Stimulated activated CD8-positive, alpha-beta memory T cell treated with anti-CD3 and anti-CD28 coated beads, Interleukin-12 subunit alpha, Interleukin-12 subunit beta, amount 100 ng/mL, for 24 hours (primary cell): ENCODE data around the gene PFDN2.
"Not testable (repeated sequence)": the region's sequence is repeated elsewhere in the genome, so short reads cannot be mapped to it uniquely, and the experiment has no call there.

Experiments used
- DNase-seq: peaks from one replicate; pipeline ENCODE4 v3.0.0-alpha.2; 2020; ENCODE audit errors: extremely low read depth

PFDN2 gene

DNA sequence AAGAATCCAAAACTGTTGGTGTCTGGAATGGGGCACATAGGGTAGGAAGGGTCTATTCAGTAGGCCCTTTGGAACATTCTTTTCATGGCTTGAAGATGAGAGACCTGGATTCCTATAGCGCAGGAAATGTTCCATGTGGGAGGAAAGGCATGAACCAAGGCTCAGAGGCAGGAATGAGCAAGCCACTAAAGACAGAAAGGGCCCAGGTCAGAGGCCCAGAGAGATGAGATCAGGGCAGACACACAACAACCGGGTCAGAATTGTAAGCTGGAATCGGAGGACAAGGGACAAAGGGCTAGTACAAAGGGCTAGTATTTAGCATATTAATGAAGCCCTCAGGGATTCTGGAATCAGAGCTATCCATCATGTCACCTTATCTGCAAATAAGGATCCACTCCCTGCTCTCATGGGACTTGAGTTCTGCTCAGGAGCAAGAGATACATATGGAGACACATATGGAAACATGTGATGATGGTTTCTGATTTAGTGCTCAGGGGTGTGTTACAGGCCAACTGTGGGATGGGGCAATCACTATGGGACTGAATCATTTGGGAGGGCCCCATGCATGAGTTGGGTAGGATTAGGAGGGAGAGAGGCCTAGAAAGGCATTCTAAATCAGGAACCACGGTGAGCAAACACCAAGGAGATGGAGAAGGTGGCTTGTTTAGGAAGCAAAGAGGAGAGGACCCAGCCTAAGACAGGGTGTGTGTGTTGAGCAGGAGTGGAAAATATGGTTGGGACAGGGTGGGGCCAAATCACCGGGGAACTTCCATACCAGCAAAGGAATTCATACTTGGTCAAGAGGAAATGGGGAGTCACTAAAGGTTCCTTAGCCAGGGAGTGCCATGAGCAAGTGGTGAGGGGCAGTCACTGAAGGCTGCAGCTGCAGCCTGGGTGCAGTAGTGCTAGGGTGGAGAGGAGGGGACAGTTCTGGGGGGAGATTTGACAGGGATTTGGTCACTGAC is 37.1 kb downstream of the PFDN2 start:
- DNase-seq = no peak

DNA sequence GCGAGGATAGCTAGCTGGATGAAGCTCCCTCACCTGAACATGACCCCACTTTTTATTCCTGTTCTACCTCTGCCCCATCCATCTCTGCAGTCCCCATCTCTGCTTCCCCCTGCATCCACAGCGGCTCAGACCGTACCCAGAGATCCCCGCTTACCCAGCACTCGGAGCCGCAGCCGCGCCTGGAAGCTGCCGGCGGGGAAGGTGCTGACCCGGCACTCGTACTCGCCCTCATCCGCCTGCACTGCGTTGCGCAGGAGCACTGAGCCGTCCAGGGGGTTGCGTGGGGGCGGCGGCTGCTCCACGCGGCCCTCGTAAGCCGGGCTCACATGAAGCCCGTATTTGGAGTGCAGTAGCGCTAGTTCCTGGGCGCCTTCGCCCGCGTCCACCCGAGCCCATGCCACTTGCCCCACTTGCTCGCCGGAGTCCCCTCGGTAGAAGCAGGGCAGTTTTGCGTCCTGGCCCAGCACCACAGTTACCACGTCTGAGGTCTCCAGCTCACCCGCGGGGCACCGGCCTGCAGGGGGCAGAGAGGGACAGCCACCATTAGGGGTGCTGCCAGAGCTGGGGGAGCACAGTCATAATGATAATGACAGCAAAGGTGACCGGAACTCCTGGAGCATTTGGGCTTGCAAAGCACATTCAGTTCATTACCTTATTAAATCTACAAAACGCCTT is 38.3 kb downstream of the PFDN2 start:
- no peak for DNase-seq

DNA sequence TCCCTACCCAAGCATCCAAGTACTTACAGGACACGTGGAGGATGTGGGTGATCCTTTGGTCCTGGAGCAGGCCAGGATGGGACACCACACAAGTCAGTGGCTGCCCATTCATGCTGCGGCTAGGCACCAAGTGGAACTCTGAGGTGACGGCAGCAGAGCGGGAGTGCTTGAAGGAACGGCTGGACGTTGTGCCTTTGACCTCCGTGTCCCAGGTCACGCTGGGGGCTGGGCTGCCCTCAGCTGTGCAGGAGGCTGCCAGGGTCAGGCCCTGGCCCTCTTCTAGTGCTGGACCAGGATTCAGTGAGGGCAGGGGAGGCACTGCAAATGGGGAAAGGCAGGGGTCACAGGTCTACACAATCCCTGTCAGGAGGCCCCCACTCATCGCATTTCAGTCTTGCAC is 40.4 kb downstream of the PFDN2 start:
- DNase-seq = no peak

DNA sequence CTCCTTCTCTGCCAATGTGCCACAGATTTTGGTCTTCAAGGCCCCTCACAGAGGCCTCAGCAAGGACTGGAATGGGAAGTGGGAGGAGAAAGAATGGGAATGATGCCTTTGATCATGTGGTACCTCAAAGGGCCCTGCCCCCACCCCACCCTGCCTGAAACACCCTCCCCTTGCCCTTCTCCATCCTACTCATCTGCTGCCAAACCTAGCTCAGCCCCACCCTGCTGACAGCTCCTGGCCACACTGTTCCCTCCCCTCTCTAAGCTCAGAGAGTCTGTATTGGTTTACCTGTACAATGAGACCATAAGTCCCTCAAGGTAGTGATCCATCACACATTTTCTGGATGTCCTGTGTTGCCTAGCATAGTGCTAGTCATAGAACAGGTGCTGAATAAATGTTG is 41.4 kb downstream of the PFDN2 start:
- DNase-seq = no peak

DNA sequence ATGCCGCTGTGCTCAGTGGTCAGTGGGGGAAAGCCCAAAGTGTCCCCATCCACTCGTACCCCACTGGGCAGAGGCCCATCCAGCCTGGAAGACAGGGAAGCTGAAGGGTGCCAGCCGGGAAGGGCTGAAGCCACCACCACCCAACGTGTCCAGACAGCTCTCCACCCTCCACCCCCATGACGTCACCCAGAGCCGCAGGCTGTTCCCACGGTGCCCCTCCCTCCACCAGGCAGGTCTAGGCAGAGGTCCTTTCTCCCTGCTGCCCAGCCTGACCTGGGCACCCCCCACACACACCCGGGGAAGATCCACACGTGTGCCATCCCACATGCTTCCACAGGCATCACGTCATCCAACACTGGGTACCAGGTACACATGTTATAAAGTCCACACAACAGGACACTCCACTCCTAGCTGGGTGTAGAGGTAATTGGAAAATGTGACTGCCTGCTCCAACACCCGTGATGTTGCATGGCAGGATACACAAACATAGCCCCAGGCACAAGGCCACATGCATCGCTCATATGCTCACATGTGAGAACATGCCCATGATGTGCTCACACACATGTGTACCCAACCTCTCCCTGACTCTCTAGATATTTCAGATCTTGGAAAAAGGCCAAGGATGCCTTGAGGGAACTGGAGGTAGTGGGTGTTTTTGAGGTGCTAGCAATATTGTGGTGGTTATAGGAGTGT is 43.0 kb downstream of the PFDN2 start:
- DNase-seq = no peak

DNA sequence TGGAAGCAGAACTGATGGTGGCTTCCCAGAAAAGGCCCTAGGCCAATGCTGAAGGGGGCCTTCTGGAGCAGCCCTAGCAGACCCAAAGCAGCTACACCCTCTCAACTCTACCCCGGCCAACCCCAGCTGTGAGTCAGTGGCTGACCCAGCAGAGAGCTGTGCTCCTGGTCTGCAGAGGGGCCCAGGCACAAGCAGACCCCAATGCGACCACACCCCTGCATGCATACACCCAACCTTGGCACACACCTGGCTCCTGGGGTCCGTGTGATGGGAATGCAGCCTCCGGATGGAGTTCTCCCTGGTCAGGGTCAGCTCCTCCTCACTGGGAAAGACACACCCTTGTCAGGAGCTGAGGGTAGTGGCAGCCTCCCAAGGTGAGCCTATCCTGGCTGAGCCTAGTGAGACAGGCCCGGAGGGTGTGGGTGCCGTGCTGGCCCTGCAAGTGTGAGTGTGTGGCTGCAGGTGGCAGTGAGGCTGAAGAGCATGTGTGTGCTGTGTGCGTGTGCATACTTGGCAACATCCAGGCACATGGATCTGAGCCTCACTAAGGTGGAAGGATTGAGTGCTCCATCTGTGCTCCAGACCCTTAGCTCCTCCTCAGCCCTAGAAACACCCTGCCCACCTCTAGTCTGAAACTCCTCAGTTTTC is 44.2 kb downstream of the PFDN2 start:
- DNase-seq = no peak

DNA sequence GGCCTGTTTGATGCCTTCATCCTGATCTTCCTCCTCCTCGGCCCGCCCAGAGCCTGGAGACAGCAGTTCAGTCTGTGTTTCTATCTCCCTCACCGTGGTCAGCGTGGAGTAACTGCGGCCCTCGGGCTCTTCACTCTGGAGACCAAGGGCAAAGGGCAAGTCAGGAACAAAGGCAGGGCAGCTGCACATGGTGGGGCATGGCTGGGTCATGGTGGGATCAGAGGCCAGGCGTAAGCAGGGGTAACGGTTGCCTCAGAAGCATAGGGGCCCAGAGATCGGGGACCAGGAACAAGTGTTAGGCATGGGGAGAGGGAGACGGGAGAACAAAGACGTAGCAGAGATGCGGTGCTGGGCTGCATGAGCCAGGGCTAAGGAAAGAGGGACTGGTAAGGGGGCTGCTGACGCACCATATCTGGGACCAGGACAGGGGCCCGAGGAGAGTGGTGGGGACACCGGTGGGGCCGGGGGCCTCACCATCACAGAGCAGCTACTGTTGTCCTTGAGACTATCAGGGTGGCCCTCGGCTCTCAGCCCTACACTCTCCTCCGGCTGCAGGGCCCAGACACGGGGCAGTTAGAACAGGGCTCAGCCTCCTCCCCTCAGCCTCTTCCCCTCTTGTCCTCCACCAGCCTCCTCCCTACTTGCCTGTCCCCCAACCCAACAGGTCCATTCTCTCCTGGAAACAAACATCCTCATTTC is 44.9 kb downstream of the PFDN2 start:
- no peak for DNase-seq

DNA sequence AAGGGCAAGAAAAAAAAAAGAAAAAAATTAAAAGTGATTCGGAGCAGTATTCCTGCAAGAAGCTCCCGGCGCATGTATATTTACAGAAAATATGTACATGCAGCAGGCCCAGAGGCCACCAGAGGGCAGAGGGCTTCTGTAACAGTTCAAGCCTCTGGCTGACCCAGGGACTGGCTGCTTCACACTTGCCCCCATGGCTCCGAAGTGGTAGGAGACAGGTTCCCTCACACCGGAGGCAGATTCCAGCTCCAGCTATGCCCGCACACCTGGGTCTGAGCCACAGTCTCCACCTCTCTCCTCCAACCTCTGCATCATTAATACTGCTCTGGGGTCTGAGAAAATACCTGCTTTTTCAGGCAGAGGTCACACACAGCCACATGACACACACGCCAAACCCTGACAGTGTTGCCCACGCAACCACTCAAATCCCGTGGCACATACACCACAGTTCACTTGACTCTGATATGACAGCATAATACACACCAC is 45.9 kb downstream of the PFDN2 start:
- DNase-seq = no peak

DNA sequence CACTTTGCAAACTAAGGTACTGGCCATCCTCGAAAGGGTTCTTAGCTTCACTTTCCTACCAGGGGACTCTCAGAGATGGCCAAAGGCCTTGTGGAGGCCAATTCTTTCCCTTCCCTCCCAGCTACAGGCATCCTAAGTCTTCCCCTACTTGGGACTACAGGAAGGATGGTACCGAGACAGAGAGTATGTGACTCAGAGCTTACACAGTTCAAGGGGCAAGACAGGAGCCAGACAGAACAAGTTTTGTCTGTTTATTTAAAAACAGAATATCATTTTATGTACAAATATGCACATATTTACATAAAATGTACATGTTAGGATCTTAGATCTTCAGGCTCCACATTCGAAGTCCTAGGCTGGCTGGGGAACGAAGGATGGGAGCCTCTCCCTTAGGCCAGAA is 47.1 kb downstream of the PFDN2 start:
- no peak for DNase-seq

DNA sequence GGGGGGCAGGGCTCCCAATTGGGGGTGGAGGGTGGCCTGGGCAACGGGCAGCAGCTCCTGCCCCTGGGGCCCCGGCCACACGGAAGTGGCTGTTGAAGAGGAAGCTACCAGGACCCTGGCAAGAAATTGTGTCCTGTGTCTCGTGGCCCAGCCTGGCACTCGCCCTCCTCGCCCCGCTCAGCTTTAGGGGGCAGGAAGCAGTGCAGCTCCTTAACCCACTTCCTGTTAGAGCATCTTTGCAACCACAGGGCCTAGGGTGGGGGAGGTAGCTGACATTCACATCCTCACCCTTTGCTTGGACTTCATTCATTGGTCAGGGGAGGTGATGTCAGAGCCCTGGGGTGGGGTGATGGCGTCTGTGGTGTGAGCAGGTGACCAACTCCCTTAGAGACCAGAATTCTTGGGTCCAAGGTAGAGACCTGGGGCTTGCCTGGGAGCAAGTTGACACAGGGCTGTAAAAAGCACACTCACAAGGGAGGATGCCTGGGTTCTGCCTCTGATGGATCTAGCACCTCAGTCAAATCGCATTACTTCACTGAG is 48.0 kb downstream of the PFDN2 start, which contains the start of gene ARHGAP30:
TSS of gene ARHGAP30 (minus strand) at position 161 of the 540 bp plus-strand sequence. CDS start 267 bp downstream, outside the sequence.
- peak; percentile 60 for DNase-seq

DNA sequence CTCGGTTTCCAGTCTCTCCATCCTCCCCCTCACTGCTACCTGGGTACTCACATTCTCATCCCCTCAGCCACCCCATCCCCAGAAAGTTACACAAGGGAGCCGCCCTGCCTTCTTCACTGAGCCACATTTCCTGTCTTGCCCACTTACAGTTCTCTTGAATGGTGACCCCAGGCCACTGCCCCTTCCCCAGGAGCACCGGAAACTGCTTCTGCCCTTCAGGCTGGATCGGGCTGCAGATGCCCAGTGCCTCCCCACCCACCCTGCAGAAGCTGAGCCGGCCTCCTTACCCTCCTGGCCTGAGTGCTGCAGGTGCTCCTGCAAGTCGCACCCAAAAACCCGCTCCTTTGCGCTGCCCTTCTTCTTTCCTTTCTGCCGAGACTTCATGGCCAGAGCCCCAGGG is 48.6 kb downstream of the PFDN2 start:
- no peak for DNase-seq

DNA sequence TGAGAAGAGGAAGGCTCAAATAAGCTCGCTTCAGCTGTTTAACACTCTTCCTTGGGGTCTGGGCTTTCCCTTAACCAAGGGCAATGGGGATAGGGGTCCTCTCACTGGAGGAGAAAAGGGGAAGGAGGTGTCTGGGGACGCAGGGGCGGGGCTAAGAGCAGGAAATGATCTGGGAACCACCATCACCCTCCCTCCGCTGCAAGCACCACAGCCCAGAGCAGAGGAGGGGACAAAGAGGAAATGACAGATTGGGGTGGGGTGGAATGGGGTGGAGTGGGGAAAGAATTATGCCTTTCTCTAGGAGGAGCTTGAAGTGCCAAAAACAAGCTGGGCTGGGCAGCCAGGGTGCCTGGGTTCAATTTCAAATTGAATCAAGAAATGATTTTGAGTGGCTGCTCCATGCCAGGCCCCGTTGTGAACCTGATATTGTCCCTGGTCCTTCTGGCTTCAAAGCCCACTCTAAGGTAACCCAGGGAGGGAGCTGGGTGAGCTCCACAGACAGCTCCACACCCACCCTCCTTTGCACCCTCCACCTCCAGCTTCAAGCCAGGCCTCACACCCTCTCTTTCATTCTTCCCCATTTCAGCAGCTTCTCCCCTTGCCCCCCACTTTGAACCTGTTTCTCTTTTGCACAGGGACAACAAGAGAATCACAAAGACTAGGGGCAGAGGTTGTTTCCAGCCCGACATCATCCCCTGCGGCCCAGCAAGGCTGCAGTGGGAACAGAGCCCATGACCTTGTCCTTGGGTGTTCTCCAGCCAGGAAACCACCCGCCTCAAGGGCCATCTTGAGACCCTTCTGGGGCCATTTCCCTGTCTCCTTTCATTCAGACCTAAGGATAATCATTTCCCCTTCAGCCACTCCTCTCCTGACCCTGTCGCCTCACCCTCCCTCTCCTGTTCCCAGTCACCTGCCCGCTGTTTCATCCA is 49.3 kb downstream of the PFDN2 start:
- peak; percentile 60 for DNase-seq

DNA sequence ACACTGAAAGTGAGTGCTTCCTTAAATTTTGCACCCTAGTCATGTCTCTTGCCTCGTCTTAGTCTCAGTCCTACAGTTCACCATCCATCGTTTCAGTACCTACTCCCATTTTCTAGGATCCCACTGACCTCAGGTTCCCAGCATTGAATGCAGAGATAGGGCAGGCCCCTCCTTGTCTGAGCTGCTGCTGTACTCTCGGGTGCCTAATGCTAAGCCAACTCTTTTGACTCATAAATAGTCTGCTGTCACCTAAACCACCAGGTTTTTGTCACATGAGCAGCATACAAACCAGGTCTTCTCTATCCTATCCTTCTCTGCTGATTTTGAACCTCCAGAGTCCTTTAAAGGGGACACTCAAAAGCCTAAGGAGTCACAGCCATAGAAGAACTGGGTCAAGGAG is 51.1 kb downstream of the PFDN2 start:
- DNase-seq = no peak

DNA sequence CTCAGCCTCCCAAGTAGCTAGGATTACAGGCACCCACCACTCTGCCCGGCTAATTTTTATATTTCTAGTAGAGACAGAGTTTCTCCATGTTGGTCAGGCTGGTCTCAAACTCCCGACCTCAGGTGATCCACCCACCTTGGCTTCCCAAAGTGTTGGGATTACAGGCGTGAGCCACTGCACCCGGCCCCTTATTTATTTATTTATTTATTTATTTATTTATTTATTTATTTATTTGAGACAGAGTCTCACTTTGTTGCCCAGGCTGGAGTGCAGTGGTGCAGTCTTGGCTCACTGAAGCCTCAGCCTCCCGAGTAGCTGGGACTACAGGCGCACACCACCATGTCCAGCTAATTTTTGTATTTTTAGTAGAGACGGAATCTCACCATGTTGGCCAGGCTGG is 52.2 kb downstream of the PFDN2 start:
- not testable (repeated sequence) for DNase-seq

DNA sequence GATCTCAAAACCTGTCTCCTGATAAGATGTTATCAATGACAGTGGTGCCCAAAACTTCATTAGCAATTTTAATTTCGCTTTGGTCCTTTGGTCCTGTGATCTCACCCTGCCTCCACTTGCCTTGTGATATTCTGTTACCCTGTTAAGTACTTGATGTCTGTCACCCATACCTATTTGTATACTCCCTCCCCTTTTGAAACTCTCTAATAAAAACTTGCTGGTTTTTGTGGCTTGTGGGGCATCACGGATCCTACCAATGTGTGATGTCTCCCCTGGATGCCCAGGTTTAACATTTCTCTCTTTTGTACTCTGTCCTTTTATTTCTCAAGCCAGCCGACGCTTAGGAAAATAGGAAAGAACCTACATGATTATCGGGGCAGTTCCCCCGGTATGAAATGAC is 53.9 kb downstream of the PFDN2 start:
- DNase-seq = not testable (repeated sequence)

DNA sequence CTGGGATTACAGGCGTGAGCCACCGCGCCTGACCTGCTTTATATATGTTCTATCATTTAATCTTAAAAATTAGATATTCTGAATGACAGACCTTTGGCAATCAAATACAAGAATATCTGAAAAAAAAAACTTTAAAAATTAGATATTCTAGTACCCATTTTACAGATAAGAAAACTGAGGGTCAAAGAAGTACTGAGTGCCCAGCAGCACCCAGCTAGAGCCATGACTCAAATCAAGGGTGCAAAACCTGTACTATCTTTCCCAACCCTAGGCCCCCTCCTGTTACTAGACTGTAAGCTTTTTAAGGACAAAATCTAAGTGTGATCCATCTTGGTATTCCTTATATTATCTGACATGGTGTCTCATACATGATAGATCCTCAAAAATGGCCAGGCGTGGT is 56.4 kb downstream of the PFDN2 start:
- no peak for DNase-seq

DNA sequence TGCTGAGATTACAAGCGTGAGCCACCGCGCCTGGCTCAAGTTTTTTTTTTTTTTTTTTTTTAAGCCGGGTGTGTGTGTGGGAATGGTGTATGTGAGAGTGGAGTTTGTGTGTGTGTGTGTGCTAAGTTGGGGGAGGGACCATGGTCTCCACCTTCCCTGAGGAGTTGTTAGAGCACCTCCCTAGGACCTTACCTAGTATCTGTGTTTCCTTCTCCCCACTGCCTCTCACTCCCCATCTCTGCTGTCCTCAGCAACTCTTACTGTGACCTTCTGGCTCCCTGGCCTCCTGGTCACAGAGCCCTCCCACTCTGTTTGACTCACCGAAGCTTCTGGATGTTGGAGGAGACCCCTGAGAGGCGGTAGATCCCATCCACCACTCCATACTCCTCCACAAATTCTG is 58.5 kb downstream of the PFDN2 start:
- DNase-seq = no peak

DNA sequence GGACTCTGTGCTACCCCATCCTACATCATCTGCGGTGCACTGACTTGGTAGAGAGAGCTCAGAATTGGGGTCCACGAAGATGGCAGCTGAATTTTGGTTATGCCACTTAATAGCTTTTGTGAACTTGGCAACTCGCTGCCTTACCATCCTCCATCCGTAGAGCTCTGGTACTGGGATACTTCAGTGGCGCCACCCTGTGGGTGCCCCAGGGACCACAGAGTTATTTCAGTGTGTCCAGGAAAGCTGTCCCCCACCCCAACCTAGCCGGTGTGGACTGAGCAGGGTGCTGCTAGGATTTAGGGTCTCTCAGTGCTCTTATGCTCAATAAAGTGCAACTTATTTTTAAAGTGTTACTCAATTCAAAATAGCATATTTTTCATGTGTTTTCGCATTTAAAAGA is 63.0 kb downstream of the PFDN2 start:
- no peak for DNase-seq

DNA sequence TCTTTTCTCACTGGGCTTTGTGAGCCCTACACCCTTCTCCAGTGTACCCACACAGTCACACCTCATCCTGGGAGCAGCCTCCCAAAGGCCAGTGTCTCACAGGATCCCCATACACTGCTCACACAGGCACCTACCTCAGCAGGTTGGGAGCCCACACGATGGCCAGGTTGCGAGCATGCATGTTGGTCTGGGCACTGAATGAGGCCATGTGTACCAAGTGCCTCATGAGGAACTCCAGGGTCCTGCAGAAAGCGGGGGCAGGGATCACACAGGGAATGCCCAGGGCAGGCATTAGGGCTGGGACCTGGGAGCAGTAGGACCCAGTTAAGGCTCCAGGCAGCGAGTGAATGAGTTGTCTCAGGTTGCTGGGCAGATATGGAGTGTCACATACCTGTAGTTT is 63.6 kb downstream of the PFDN2 start:
- no peak for DNase-seq

DNA sequence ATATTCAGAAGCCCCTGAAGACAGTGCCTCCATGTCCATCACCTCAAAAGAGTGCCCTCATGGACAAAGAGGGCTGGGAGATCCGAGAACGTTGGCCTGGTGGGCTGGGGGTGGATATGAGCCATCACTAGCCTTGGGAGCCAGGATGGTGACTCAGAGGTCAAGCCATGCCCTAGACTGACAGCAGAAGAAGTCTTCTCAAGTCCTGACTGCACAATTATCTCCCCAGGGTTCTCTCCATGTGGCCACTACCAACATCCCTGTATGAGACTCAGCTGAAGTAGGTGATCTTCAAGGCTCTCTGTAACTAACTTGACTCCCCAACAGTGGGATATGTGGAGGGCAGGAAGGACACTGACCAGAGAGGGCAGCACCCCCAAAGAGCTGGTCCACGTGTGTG is 64.9 kb downstream of the PFDN2 start:
- no peak for DNase-seq
